ENCODE results near the gene PCDHA3.

DNA sequence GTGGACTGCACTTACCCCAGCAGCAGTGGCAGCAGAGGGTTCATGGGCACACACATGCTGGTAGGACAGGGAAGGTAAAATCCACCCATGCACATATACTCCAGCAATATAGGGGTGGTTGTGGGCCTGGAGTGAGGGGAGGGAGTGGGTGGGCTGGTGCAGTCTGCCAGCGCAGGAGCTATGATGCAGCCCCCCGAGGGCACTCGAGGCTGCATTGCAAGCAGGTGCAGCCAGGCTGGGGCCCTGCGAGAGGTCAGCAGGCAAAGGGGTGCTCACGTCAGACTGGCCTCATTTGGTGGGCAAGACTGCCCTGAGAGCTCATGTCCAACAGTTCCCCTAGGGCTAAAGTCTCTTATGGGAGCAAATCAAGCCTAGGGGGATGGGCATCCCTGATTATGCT is 47.3 kb upstream of the PCDHA3 start:
- no peak for TF ChIP-seq REST (IDR thresholded peaks at IDR 0.05; ENCODE audit: insufficient read depth in 1 of 2, low read depth in 2 of 2, low read length in 1 of 2)
- TF ChIP-seq, protein P1, sequence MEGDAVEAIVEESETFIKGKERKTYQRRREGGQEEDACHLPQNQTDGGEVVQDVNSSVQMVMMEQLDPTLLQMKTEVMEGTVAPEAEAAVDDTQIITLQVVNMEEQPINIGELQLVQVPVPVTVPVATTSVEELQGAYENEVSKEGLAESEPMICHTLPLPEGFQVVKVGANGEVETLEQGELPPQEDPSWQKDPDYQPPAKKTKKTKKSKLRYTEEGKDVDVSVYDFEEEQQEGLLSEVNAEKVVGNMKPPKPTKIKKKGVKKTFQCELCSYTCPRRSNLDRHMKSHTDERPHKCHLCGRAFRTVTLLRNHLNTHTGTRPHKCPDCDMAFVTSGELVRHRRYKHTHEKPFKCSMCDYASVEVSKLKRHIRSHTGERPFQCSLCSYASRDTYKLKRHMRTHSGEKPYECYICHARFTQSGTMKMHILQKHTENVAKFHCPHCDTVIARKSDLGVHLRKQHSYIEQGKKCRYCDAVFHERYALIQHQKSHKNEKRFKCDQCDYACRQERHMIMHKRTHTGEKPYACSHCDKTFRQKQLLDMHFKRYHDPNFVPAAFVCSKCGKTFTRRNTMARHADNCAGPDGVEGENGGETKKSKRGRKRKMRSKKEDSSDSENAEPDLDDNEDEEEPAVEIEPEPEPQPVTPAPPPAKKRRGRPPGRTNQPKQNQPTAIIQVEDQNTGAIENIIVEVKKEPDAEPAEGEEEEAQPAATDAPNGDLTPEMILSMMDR (IDR thresholded peaks at IDR 0.05), result no peak
- no peak for TF ChIP-seq SIN3A (IDR thresholded peaks at IDR 0.05; ENCODE audit: borderline replicate concordance, insufficient read depth, low read depth, low read length)
- no peak for TF ChIP-seq POLR2AphosphoS5 (IDR thresholded peaks at IDR 0.05; ENCODE audit: low read depth, low read length)
- TF ChIP-seq TCF7L2 (IDR thresholded peaks at IDR 0.05; ENCODE audit: low read depth, low read length), result no peak

Measured in Panc1 (cell line).